Fibroblast of pulmonary artery (primary cell): ENCODE results near the gene DMTF1.

Experiments used
- DNase-seq: peaks from one replicate; pipeline ENCODE4 v3.0.0-alpha.2; 2010; ENCODE audit warnings: low read depth
- H3K4me3 ChIP-seq: replicated peaks from 2 replicates; pipeline ENCODE4 v1.5.1; 2011; ENCODE audit warnings: low read depth, mild to moderate bottlenecking, control low read depth, low read length, moderate library complexity
- CTCF ChIP-seq: IDR thresholded peaks from 2 replicates; pipeline ENCODE4 v1.5.1; 2011; ENCODE audit warnings: mild to moderate bottlenecking, control low read depth, low read length, inconsistent platforms; ENCODE audit errors: missing control alignments

Gene DMTF1

GRCh38 chr7:87146740-87147386 lies 5.4 kb upstream of the DMTF1 start:
- TF ChIP-seq CTCF = no peak
- no peak overlapping the region for H3K4me3 ChIP-seq
- DNase-seq = no peak

GRCh38 chr7:87147500-87147899 lies 4.8 kb upstream of the DMTF1 start:
- H3K4me3 ChIP-seq = no peak overlapping the region
- no peak for DNase-seq
- TF ChIP-seq CTCF = no peak

DNA sequence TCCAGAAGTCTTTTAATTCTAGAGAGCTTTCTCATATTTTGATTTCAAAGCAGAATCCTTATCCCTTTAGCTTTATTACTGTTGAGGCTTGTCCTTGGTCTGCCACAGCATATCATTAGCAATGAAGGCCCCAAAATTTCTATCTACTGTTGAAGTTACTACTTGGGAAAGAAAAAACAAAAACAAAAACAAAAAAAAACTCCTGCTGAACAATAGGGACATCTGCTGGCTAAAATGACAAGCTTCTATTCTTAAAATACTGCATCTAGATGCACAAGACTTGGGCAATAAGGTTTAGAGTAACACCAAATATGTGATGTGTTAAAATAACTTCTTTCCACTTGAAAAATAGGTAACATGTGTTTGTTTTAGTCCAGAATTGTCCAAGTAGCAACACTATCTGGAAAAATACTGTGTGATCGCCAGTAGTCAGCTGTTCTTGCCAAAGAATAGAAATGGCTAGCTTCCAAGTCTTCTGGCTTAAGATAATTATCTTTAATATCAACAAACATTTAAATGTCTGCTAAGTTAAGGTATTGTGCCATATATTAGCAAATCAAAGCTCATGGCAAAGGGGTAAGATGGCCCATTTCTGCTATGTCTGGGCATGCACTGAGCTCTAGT lies 3.8 kb upstream of the DMTF1 start:
- H3K4me3 ChIP-seq = no peak overlapping the region
- peak; percentile 71 for TF ChIP-seq CTCF
- peak; percentile 77 for DNase-seq

DNA sequence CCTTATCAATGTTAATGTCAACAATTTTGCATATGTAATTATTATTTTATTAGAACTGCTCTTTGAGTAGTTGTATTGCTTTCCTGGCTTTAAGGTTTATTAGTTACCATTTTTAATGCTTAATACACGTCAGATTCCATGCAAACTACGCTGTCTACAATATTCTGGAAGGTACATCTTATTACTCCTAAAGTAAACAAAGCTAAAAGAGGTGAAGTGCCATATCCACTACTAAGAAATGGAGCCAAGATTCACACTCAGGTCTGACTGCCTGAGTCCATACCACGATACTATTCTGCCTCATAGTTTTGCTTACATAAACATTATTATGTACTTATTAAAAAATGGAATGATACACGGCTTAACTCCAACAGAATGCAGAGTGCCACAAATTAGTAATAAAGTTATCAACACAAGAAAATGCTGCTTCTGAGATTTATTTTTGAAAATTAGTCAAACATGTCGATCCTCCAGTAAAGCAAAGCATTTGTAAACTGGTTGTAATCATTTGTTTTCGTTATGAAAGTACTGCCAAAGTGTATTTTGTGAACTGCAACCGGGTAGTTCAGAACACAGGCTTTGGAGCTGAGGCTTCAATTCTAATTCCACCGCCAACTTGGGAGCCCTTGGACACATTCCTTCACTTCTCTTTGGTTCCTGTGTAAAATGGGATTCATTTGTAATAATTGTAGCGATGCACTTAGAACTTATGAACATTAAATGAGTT lies 1.1 kb upstream of the DMTF1 start:
- no peak for TF ChIP-seq CTCF
- DNase-seq = no peak
- H3K4me3 ChIP-seq = peak overlapping the region; percentile 87

DNA sequence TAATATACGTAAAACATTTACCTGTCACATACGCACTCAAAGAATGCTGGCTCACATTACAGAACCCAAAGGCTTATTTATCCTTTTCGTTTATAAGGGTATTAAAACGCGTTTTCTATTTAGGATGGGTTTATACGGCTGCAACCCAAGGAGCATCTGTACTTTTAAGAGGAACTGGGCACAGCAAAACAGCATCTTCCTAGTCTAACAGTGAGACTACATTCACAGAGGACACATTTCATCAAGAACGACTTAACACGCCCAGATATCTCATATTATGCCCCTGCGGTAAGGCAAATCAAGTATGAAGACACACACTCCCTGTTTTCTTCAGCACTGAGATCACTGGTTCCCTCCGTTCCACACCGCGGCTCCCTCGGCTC lies 533 bp upstream of the DMTF1 start:
- peak overlapping the region; percentile 87 for H3K4me3 ChIP-seq
- DNase-seq = no peak
- TF ChIP-seq CTCF = no peak

GRCh38 chr7:87152897-87153641 lies 816 bp downstream of the DMTF1 start:
- H3K4me3 ChIP-seq = peak overlapping the region; percentile 87
- no peak for TF ChIP-seq CTCF
- peak; percentile 37 for DNase-seq
